CD4-positive, alpha-beta T cell treated with Interleukin-21 for 1 hour (primary cell): ENCODE measurements around the gene BIRC2.

ENCODE experiments used
- DNase-seq: peaks from one replicate; pipeline ENCODE4 v3.0.0-alpha.2; 2020

Gene BIRC2

DNA sequence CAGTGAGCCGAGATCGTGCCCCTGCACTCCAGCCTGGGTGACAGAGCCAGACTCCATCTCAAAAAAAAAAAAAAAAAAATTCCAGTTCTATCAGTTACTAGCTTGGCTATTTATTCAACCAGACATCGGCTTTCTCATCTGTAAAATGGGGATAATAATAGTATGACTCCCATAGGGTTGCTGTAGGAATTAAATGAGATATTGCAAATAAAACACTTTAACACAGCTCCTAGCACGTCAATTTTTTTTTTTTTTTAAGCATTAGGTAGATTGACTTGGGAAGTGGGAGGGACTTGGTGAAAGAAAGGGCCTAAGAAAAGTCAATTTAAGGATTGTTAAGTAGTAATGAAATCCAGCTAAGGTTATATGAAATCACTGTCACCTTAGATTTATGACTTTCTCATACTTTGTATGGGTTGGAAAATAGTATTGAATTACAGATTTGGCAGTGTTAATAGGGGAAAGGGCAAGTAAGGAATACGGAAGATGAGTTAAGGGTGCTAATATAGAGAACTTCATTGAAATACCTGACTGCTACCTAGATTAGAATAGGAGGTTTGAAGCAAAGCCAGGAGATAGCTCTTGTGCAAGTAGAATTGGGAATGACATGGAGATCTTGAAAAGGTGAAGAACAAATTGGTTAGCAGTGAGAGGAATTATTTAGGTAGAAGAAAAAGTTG, 28.8 kb downstream of the BIRC2 start:
- no peak for DNase-seq

DNA sequence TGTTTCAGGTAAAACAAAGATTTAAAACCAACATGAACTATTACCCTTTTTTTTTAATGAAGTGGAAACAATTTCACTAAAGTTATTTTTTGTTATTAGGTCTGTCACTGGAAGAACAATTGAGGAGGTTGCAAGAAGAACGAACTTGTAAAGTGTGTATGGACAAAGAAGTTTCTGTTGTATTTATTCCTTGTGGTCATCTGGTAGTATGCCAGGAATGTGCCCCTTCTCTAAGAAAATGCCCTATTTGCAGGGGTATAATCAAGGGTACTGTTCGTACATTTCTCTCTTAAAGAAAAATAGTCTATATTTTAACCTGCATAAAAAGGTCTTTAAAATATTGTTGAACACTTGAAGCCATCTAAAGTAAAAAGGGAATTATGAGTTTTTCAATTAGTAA, 30.9 kb downstream of the BIRC2 start:
- DNase-seq = no peak

DNA sequence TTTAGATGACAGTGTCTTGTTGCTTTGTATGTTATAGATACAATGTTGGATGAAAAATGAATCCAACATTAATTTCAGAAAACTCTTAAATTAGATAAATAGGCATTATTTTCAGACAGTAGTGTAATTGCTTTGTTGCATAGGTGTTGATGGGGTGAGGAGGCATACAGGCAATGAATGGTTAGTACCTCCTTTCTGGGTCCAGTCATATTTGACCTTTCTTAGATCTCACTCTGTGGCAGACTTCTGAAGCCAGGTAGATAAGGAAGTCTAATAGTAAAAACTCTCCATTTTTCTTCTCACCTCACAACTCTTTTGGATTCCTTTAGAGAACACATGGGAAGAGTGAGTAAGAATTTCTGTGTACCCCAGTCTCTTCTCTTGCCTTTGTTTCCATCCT, 31.8 kb downstream of the BIRC2 start:
- DNase-seq = no peak

DNA sequence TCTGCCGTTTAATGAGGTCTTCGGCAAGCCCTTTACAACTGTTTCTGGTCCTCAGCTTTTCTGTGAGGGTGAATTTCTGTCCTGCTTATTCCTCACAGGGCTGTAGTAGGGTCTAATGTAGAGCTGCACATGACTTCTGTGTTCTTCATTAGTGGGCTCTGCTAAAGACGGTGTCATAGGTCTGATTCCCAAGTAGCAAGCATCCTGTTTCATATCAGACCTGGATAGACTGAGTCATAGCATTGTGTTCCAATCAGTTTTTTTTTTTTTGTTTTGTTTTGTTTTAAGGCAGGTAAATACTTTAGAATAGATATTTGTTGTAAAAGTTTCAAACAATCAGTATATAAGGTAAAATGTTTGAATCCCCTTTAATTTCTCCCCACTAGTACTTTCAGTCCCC, 35.4 kb downstream of the BIRC2 start:
- no peak for DNase-seq

DNA sequence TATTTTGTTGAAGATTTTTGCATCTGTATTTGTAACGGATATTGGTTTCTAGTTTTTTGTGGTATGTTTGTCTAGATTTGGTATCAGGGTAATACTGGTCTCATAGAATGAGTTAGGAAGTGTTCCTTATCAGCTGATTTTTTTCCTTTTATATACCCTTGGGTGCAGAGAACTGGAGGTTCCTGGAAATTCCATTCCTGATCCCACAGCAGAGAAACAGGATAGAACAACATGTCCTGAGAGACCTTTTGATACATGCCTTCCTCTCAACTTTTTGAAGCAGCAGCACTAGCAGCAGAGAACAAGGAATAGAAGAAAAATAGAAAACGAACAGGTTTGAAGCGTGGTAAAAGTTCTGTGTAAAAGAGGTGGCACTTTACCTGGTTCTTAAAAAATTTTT, 36.8 kb downstream of the BIRC2 start:
- DNase-seq = no peak

DNA sequence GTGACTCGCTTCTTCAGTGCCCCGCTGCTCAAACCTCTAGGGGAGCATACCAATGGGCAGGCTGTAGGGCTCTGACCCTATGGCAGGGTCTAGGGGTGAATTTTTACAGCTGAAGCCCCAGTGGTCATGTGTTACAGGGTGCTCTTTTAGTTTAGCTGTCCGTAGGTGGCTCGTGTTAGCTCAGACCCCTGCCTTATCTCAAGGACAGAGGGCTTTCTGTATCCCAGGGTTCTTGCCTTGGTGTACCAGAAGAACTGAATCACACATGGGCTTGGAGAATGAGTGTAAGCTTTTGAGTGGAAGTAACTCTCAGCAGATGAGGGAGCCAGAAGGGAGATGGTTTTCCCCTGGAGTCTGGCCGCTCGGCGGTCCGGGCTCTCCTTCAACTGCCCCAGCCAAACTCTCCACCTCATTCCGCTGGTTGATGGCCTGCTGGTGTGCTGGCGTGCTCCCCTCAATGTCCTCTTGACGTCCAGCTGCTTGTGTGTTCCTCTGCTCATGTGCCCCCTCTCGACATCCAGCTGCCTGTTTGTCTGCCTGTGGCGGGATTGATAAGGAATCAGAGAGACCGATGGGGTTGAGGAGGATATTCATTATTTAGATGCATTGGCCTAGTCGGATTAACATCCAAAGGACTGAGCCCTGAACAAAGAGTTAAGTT, 37.5 kb downstream of the BIRC2 start:
- no peak for DNase-seq

DNA sequence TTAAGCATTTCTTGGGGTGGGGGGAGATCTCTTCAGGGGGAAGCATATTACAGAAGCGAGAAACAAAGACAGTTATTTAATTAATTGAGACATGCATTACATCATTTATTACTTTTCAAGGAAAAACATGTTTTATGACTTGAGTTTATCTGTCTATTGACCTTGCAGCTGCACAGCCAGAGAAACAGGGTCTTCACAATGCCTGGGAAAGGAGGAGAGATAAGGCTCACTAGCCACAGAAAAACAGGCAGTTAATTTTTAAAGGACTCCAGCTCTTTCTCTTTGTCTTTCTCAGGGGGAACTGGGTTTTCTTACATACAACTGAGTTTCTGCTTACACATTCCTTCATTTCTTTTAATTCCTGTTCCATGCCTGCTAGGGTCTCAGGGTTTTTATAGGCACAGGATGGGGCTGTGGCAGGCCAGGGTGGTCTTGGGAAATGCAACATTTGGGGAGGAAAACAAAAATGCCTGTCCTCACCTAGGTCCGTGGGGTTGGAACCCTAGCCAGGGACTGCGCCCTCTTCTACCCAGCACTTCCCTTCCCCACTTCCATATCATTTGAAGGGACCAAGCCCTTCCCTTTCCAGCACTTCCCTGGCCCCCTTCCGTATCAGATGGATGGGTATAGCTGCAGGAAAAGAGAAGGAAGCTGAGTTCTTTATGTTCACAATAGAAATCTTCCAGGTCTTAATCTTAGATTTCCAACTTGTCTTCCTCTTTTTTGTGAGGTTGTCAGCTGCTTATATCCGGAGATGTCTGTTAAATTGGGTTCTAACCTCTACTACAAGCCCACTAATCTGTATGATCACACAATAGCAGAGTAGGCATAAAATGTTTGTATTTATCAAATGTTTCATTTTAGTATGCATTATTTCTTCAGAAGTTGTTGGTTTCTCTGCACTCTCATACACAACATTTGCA, 38.3 kb downstream of the BIRC2 start:
- no peak for DNase-seq

DNA sequence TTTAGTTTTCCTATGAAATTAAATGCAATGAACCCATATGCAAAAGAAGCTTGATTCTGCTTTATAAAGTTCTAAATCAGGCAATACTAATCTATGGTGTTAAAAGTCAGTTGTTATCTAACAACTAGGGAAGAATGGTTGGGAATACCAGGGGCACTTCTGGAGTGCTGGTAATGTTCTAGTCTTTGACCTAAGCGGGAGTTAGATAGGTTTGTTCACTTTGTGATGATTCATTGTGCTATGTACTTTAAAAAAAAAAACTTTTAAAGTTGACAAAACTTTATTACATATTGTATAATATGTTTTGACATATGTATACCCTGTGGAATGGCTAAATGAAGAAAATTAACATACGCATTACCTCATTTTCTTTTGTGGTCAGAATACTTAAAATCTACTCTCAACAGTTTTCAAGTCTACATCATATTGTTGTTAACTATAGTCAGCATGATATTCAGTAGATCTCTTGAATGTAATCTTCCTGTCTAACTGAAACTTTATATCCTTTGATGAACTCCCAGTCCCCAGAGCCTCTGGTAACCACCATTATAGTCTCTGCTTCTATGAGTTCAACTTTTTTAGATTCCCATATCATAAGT, 39.2 kb downstream of the BIRC2 start:
- no peak for DNase-seq

DNA sequence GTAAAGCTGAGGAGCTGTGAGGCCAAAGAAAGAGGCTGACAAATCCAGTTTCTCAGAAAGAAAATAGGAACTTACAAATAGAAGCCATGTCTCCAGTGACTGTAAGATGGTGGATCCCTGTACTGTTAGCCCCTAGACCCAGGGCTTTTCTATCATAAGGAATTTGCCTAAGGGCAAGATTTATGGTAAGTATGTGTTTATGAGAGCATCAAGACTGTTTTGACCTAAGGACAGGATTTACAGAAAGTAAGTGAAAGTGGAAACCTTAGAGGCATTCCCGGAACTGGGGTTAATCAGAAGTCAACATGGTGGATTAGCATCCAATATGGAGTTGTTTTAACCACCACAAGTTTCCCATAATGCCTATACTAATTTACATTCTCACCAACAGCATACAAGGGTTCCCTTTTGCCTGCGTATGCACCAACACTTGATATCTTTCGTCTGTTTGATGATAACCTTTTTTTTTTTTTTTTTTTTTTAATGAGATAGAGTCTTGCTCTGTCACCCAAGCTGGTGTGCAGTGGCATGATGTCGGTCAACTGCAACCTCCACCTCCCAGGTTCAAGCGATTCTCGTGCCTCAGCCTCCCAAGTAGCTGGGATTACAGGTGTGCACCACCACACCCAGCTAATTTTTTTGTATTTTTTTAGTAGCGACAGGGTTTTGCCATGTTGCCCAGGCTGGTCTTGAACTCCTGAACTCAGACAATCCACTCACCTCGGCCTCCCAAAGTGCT, 40.2 kb downstream of the BIRC2 start:
- no peak for DNase-seq

DNA sequence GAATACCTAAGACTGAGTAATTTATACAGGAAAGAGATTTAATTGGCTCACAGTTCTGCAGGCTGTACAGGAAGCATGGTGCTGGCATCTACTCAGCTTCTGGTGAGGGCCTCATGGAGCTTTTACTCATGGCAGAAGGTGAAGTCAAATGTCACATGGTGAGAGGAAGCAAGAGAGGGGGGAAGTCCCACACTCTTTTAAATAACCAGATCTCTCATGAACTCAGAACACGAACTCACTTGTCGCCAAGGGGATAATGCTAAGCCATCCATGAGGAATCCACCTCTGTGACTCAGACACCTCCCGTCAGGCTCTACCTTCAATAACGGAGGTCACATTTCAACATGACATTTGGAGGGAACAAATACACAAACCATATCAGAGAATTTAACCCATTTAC, 42.2 kb downstream of the BIRC2 start:
- DNase-seq = no peak

DNA sequence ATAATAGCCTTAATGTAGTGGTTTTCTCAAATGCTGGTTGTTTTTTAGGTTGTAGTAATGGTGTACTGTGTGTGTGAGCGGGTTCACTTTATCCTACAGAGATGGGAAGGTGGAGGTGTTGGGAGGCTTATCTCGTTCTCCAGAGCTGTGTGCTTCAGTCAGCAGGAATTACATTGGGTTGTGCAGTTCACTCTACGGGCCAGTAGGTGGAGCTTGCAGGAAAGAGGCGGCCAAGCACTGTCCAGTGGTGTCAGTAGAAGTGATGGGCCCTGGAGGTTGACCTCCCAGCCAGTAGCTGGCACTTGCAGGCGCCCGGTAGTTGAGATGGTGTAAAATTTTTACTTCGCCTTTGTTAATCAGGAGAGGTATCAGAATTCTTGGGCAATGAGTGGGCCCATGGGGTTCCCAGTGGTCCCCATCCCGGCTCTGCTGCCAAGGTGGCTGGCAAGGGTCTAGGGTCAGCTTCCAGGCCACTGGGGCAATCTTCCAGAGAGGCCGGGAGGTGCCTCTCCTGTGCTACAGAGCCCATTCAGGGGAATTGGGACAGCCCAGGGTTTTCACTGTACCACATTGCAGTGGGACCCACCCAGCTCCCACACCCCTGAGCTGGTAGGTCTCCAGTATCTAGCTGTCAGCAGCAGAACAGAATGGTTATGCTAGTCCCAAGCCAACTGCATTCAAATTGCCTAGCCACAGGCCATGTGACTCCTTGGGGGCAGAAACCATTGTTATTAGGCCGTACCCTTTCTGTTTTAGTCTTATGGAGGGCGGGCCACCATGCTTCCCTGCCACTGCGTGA, 43.9 kb downstream of the BIRC2 start:
- DNase-seq = peak; percentile 72

DNA sequence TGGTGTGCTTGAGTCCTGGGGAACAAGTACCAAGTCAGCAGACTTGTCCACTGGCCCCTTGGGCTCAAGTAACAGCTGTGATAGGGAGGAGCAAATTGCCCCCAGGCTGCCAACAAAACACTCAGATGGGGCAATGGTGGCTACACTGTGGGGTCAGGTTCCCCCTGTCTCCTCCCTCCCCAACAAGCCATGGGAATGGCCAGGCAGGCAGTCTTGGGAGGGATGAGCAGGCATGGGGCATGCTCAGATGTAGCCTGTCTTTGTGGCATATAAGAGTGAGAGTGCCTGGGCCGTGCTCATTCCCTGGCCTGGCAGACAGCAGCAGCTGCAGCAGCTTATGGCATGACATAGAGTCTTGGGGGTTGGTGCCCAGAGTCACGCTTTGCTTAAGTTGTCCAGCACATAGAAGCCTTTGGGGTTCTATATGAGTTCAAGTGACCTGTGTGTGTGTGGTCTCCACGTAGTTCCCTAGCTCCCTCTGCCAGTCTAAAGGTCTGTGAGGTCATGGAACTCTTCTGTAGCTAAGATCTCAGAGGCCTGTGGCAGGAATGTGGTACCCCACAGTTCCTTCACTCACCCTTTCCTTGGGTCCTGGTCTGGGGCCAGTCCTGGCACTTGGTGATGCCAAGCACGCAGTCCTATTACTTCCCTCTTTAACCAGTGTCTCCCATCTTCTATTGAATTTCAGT, 44.7 kb downstream of the BIRC2 start:
- DNase-seq = no peak

DNA sequence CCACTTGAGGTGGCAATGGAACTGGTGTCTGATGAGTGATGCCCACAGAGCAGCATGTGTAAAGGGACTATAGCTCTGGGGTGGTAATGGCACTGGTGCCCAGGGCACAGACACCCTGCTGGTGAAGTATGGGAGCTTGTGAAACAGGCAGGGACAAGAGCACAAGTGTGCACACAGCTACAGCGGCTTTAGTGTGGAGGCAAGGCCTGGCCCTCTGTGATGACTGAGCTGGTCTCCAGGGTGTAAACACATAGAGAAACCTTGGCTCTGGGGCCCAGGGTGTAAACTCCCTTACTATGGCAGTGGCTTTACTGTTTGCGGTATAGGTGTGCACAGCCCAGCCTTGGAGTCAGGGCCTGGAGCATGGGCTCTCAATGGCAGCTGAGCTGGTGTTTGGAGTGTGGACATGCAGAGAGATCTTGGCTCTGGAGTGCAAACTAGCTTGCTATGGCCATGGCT, 46.3 kb downstream of the BIRC2 start:
- no peak for DNase-seq

DNA sequence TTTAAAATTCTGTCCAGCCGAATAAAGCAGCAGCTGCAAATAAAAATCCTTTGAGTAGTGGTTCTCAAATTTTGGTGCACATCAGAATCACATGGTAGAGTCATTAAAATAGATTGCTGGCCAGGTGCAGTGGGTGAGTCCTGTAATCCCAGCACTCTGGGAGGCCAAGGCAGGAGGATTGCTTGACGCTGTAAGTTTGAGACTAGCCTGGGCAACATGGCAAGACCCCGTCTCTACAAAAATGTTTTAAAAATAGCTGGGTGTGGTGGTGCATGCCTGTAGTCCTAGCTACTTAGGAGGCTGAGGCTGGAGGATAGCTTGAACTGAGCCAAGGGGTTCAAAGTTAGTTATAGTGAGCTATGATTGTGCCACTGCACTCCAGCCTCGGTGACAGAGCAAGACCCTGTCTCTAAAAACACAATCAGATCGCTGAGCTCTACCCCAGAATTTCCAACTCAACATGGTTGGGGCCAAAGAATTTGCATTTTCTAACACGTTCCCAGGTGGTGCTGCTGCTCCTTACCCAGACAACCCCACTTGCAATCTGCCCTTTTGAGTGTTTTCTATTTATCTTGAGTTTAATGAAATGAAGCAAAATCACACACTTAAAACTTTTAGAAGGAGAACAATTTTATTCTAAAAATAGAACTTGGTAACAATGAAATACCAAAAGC, 48.8 kb downstream of the BIRC2 start:
- DNase-seq = no peak

DNA sequence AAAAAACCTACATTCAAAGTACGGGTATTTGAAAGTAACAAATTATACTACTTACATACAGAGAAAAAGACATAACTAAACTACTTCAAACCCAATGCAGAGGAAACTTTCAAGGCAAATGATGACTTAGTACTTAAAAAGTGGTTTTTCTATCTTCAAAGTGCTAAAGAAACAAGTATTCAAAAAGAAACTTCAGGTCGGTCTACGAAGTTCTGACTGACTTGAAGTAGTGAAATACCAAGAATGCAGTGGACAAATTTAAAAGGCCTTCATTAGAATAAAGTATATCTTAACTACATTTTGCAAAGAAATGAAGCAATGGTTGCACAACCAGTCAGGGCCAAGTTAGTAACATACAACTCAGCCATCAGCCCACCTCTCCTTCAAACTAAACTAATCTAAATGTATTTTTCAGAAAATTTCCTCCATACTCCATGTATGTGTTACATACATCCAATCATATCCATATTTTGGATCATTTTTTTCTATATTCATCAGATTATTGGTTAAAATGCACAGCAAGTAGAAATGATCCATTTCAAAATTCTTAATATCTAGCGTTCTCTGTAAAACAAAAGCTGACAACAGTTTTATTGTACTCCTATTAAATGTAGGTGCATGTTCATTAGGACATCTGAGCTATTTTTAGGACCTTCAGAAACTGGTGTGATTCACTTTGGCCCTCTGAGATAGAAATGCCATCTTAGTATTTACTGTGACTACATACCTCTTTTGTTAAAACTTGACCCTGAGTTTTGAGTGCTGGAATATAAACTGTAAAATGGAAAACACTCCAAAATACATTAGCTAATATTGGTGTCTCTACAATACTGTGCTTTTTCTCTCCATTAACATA, 49.9 kb downstream of the BIRC2 start:
- no peak for DNase-seq

DNA sequence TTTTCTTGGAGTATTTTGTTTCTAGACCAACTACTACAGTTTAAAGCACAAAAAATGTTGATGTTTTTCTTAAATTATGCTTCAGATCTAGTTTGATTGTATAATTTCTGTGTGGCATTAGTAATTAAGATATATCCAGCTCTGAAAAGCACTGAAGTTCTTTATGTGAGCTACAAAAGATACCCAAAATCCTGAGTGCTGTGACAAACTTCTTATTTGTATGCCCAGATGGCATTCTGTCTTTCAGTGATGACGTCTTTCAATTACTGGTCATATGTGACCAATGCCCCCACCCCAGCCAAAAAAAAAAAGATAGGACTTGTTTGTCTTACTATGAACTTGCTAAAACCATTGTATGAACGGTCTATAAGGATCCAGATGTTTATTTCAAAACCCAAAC, 51.3 kb downstream of the BIRC2 start:
- DNase-seq = no peak

DNA sequence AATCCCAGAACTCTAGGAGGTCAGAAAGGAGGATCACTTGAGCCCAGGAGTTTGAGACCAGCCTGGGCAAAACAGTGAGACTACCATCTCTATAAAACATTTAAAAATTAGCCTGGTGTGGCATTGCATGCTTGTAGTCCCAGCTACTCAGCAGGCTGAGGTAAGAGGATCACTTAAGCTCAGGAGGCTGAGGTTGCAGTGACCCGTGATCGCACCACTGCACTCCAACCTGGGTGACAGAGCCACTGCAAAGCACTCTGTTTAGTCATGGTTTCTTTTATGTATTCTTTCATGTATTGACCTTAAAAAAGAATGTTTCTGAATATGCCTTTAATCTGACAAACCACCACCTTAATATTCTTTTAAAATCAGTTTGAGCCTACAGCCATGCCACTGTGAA, 52.2 kb downstream of the BIRC2 start:
- no peak for DNase-seq

DNA sequence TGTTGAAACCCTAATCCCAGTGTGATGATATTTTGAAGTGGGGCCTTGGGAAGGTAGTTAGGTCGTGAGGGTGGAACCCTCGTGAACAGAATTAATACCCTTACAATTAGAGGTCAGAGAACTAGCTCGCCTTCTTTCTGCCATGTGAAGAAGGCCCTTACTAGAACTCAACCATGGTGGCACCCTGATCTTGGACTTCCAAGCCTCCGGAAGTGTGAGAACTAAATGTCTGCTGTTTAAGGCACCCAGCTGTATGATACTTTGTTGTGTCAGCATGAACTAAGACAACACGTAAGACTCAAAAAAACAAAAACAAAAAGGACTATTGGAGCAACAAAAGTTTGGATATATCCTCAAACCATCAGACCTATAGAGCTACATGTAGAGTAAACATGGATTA, 53.6 kb downstream of the BIRC2 start:
- DNase-seq = no peak

DNA sequence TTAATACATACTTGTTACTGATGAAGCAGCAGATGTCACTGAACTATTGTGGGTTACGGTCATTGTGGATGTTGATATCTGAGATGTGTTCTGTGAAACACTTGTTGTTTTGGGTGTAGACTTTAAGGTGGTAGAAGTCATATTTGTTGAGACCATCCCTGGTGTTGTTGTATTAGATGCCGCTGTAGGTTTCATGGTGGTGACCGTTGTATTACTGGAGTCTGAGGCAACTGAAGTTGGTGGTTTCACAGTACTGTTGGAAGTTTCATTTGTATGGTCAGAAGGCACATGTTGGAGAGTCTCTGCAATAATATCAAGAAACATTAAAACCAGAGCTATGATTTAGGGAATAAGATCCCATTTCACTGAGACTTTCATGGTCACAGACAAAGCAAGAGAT, 54.9 kb downstream of the BIRC2 start:
- no peak for DNase-seq

DNA sequence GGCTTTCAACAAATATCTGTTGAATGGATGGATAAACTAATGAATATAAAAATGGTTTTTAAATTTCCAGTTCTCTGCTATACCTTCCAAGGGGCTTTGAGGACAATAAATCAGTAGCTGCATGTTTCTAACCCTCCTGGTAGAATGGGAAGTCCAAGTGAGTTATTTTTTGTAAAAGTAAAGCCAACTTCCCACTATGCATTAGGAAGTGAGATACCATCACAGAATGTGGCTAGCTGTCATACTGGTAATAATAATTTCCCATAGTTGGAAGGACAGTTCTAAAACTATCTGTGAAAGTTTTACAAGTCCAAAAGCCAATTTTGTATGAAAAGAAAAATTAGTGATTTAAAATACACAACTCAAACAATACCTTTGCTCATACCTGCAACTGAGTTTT, 55.5 kb downstream of the BIRC2 start:
- no peak for DNase-seq
